RKO (cell line): Measurements from ENCODE around the gene HECW1.

Experiments used
- DNase-seq: peaks from one replicate; pipeline ENCODE4 v3.0.0-alpha.2; 2016; ENCODE audit warnings: low spot score

The HECW1 gene

DNA sequence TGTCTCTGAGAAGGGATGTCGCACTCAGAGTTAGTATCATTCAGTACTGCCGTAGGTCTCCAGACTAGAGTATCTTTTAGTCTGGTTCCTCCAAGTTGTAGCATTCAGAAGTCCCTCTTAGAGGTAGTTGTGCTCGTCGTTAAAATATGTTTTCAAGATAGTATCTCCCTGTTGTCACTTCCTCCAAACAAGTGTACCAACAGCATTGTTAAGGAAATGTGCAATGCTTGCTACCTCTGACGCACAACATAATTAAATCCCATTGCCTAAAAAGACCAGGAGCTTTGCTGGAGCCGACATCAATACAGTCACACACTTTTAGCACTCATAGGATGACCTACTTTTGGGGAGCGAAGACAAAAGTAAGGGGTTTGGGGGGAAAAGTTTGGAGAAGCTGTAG, 390.5 kb downstream of the HECW1 start:
- DNase-seq, result no peak

DNA sequence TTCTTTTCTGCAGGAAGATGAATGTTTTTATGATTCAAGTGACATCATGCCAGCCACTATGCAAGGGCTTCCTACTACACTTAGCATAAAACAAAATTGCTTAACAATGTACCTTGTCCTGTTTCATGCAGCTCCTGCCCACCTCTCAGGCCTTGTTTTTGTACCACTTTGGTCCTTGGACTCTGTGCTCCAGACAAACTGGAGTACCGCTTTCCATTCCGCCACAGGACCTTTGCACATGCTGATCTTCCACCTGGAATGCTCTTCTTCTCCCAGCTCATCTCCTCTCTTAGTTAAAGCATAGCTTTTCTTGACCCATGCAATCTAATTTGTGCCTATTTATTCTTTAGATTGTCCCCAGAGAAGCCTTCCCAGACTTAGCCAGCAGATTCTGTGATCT, 393.0 kb downstream of the HECW1 start:
- DNase-seq, result no peak

DNA sequence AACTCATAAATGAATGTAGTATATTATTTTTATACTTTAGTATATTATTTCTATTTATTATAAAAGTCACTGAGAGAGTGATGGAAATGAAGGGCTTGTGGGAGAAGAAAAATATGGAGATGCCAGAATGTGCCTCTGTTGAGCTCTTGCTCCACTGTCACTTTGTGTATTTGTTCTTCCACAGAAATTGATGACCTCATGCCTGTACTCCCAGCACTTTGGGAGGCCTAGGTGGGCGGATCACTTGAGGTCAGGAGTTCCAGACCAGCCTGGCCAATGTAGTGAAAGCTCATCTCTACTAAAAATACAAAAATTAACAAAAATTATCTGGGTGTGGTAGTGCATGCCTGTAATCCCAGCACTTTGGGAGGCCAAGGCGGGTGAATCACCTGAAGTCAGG, 394.0 kb downstream of the HECW1 start:
- no peak for DNase-seq

- DNase-seq, result no peak
These were observed 396.0 kb downstream of the HECW1 start for GRCh38 chr7:43508461-43508860.

DNA sequence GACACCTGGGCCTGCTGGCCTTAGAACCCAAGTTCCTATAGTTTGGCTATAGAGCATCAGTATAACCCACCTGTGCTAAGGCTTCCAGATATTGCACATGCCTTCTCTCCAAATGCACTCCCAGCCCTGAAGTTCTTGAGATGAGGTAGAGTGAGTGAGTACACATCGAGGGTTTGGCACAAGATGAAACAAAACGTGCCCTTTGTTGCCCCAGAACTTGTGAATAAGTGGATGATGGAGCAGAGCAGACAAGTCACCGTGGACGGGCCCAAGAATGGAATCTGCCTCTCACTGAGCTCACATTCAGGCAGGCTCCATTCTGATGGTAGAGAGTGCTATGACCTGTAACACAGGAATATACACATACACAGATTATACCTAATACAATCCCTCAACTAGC, 397.5 kb downstream of the HECW1 start:
- no peak for DNase-seq

DNA sequence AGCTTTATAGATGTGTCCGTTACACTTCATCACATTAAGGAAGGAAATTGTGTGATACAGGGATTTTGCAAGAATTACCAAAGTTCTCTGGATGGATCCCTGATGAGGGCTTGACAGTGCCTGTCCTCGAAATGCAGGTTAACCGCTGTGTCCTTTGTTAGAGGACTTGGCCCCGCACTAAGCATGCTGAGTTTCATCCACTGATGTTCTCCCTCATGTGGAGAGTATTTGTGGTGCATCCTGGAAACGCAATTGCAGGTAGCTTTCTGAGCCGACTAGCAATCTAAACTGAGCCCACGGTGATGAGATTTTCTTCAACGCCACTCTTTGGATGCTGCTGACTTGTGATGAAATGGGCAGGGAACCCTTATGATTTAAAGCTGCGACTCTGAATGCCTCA, 398.6 kb downstream of the HECW1 start:
- no peak for DNase-seq

DNA sequence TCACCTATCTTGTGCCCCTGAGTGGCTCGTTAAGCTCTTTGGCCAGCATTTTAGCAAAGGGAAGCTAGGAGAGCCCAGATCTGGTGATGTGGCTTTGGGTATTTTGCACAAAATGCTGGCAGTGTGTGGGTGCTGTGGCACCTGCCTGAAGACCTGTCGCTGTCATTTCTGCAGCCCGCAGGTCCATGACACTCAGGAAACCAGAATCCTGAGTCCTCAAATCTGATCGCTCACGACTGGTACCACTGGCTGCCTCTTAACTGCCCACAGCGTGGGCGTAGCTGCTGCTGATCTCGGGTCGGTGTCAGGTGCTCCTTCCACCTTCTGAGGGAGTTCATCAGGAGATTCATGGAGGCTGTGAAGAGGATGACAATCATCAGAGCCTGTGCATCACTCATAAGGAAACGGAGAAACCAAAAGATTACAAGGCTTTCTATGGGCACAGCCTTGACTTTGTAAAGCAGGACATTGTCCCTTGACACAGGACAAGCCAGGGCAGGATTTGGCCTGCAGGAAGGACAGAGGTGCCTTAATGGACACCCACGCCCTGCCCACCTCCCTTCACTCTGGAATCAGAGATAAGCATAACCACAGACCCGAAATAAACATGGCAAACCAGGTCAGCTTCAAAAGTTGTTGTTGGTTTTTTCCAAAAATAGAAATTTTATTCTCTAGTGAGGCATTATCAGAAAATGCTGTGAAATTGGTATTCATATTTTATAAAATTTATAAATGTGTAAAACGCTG, 399.5 kb downstream of the HECW1 start:
- DNase-seq, result no peak

GRCh38 chr7:43513251-43513650, 400.8 kb downstream of the HECW1 start:
- no peak for DNase-seq

GRCh38 chr7:43516581-43517342, 404.3 kb downstream of the HECW1 start:
- DNase-seq, result peak; percentile 40

DNA sequence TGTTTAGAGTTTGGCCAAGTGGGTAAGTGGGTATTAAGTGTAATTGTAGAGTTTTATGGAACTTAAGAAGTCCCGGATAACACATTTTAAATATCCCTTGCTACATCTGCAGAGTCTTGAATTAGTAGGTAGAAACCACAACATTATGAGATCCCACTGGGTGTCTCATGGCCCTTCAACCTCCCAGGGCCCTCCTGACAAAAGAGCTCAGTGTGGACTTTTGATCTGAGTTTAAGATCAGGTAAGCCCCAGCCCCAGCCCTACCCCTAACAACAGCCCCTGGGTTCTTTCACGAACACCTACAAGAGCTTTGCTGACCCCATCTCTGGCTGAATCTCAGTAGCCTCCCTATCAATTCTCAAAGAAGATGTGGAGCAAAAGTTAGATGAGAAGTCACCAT, 405.0 kb downstream of the HECW1 start:
- no peak for DNase-seq

DNA sequence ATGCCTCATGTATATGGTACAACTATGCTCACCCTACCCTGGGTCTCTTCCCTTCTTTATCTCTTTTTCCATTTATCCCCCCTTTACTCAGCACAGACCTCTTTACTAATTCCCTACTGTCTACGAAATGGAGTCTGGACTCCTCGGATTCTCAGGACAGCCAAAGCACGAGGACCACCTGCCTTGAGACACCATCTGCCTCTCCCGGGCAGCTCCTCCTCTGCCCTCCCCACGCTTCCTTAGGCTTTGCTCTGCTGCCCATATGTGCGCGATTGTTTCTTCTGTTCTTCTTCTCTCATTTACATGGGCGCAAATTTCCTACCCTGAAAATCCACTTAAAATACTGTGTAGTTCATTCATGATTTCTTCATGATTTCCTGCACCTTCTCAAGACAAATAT, 407.8 kb downstream of the HECW1 start:
- DNase-seq, result no peak

DNA sequence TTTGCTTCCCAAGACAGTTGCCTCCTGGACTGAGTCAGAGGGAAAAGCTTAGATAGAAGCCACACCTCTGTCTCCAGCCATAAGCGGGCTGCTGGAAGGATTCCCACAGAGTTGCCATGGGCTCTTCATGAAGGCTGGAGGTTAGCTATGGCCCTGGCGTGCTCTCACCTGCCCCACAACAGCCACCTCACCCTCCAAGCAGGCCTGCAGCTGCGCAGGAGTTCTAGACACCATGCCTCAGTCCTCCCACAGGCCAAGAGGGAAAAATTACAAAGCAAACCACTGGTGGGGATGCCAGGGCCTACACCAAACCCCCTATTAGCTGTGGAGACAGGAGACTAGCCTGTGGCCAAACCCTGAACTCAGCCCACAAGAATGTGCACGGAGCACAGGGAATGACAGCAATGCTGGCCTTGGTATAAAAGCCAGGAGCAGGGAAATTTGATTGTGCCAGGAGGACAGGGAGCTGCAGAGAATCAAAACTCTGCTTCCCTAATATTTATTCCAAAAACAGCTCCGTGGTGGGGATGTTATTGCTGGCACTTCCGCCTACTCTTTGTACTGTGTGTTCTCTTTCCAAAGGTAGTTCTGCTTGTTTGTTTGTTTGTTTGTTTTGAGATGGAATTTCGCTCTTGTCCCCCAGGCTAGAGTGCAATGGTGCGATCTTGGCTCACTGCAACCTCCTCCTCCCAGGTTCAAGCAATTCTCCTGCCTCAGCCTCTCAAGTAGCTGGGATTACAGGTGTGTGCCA, 410.1 kb downstream of the HECW1 start:
- no peak for DNase-seq

- no peak for DNase-seq
These were observed 416.3 kb downstream of the HECW1 start for GRCh38 chr7:43528576-43529354.

DNA sequence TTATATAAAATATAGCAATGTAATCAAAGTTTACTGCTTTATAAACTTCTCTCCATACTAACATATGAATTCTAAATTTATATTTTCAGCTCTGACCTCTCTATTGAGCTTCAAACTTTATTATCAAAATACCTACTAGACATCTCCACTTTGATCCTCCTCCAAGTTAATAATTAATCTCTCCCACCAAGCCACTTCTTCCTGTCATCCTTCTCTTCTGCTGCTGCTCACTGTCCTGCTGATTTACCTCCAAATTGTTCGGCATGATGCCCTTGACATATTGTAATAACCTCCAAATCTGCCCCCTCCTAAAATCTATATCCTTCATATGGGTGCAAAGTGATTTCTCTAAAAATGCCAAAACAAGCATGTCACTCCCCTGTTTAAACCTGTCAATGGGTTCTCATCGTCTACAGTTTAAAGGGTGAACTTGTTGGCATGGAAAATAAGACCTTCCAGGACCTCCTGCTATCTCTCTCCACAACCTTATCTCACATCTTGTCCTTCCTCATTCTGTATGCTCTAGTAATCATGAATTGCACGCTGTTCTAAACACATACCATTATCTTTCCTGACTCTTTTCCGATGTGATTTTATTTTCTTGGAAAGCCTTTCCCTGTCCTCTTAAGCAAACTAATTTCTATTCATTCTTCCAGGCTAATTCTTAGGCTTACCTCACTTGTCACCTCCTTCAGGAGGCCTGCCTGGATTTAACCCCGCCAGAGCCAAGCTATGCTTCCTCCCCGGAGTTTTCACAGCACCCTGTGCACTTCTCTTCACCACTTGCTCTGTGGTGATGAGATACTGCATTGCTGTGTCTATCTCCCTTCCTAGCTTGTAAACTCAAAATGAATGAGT, 418.3 kb downstream of the HECW1 start:
- no peak for DNase-seq

- no peak for DNase-seq
These were observed 419.3 kb downstream of the HECW1 start for GRCh38 chr7:43531700-43532099.

GRCh38 chr7:43533801-43534479, 421.5 kb downstream of the HECW1 start:
- DNase-seq, result no peak

DNA sequence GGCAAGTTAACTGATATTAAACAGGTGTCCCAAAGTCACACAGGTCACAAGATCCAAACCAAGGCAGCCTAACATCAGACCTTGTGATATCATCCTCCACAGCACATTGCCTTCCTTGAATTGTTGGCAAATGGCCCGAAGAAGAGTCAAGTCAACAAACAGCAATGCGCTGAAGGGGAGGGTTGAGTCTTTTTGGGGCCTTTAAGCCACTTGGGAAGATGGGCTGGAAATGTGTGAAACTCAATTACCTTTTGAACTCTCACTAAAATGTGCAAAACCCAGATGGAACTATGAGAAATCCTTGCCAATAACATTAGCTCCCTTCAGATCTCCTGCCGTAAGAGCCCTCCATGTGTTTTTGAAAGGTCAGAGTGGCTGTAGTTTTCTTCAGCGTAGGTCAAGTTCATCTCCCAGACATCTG, 422.6 kb downstream of the HECW1 start:
- DNase-seq, result no peak

GRCh38 chr7:43535810-43536585, 423.6 kb downstream of the HECW1 start:
- DNase-seq, result no peak

DNA sequence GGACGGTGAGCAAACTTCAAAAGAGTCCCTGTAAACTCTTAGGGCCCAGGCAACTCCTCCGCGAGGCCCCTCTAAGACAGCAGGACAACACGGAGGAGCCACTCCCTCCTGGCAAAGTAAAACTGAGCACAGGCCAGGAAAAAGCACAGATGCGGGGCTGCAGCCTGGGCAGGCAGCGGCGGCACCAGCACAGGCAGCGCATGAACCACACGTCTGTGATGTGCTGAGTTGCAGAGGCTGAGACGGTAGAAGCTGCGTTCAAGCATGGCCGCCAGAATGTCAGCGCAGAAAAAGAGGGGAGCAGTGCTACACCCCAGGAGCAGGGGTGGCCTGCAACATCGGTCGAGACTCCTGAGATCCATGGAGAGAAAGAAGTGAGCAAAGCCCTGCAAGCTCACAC, 424.3 kb downstream of the HECW1 start:
- no peak for DNase-seq
